NCI-H748 (cell line): ENCODE data around the gene MRPS15.
A peak's percentile ranks its signal among the peaks of the same experiment; 100 is the strongest.
"Not testable (repeated sequence)": the region's sequence is repeated elsewhere in the genome, so short reads cannot be mapped to it uniquely, and the experiment has no call there.

Source experiments
- DNase-seq: peaks from one replicate; lab custom pipeline; 2025; ENCODE audit not compliant: unreplicated experiment; lab: John Stamatoyannopoulos, UW

Gene MRPS15

GRCh38 chr1:36484099-36484498 lies 19.9 kb upstream of the MRPS15 start:
- DNase-seq = no peak

DNA sequence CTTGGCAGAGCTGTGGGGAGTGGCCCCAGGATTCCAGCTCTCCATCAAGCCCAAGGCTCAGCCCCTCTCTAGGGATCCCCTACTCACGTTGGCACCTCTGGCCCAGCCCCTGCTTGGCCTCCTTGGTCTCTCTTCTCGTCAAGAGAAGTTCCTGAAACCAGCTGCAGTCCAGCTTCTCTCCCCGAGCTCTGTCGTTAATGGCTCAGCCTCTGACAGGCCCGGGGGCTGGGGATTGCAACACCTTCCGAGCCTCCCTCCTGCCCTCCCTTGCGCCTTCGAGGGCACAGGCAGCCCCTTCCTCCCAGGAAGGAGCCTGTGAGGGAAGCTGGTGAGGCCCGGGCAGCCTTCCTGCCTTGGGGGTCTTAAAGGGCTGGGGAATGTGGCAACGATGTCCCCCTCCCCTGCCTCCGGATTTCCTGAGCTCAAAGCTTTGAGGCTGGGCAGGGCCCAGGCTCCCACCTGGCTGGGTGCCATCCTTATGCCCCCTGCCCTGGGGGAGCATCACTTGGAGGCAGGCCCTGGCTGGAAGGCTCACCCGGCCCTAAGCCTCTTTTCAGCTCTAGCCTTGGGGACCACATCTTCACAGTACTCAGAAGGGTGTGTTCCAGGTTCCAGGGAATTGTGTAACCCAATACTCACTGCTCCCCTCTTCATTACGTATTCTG lies 18.7 kb upstream of the MRPS15 start, which contains the start of gene CSF3R:
TSS of gene CSF3R (minus strand) at position 190 of the 665 bp plus-strand sequence. CDS start 3,417 bp downstream, outside the sequence.
- DNase-seq = no peak

DNA sequence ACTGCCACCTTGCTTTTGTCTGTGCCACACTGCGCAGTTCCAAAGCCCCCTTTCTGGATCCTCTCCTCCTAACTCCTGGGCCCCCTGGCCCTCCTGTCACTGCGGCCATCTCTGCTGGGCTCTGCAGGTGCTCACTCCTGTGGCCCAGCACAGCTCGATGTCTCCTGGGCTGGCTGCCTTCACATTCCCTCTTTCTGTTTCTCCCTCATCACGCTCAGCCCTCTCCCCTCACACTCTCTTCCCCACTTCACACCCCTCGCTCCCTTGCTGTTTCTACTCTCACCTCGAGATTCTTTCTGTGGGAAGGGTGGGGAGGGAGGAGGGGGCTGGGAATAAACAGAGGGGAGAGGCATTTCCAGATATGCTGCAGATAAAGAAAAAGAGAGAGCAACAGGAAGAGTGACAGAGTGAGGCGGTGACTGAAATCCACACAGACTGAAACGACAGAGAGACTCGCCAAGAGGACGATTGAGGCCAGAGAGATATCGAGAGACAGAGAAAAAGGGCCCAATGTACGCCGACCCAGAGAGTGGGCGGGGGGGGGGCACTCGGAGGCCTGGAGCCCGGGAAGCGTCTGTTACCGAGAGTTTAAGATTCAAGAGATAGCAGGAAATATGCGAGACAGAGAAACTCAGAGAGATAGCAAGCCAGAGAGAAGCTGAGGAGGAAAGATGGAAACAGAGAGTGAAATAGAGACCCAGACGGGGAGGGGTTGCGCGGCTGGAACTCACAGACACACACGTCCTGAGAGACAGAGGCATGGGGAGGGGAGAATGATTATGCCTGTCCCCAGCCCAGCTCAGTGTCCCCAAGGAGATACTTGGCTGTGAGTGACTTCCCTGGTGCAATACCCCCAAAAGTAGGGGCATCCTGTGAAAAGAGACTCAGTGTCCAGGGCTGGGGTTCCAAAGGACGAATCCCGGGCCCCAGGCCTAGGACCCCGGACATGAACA lies 17.9 kb upstream of the MRPS15 start:
- no peak for DNase-seq

DNA sequence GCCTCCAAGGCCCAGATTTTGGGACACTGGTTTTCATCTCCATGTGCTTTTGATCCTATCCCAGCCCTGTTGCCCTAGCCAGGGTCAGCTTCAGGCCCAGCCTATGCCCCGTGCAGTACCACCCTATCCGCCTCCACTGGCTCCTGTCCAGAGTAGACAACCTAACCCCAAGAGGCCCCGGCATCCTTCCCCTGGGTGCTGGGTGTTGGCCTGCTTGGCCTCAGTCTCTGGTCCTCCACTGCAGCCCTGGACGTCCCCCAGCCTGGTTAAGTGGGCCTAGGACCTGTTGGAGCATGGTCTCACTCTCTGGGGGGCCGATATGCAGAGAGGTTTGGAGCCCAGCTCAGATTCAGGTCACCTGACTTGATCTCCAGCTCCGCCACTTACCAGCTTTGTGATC lies 16.9 kb upstream of the MRPS15 start:
- DNase-seq = no peak

DNA sequence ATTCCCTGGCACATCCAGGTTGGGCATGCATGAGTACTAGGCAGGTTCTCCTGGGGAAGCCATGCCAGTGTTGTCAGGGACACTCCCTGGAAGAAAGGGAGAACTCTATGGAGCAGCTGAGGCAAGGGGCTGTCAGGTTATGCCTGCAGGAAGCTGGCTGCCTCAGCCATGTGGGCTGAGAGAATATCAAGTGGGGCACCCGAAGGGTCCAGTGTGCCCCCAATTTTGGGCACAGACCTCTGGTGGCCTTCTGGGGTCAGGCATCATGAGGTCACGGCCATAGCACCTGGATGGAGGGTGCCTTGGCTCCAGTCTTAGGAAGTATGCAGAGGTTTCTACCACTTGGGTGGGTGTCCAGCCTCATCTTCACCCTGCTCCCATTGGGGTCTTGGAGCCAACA lies 16.0 kb upstream of the MRPS15 start:
- DNase-seq = no peak

DNA sequence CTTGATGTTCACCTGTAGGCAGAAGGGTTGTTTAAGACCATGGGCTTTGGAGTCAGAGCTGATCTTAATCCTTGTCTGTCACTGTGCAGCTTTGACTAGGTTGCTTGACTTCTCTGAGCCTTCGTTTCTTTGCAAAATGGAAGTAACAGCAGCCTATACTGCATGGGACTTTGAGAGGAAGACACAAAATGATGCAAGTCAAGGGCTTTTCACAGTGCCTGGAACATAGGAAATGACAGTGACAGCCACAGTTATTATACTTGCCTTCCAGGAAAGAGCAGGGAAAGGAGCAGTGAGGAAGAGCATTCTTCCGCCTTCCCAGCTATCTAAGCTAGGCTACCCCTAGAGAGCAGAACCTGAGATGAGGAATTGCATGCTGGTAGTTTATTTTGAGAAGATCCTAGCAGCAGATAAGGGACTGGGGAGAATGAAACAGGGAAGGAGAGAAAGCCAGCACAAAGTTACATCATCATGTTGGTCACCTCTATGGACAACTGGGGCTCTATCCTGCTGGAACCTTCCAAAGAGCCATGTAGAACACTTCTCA lies 15.4 kb upstream of the MRPS15 start:
- no peak for DNase-seq

DNA sequence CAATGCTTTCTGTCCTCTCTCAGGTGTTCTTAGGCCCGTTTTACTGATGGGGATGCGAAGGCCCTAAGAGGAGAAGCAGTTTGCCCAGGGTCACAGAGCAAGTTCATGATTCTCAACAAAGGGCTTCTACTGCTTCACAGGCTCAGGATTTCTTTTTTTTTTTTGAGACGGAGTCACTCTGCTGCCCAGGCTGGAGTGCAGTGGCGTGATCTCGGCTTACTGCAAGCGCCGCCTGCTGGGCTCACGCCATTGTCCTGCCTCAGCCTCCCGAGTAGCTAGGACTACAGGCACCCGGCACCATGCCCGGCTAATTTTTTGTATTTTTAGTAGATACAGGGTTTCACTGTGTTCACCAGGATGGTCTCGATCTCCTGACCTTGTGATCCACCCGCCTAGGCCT lies 13.4 kb upstream of the MRPS15 start:
- DNase-seq = not testable (repeated sequence)

- no peak for DNase-seq
These were observed 12.8 kb upstream of the MRPS15 start for GRCh38 chr1:36476945-36477344.

GRCh38 chr1:36475910-36476604 lies 11.9 kb upstream of the MRPS15 start:
- DNase-seq = no peak

GRCh38 chr1:36475341-36475740 lies 11.2 kb upstream of the MRPS15 start:
- no peak for DNase-seq

DNA sequence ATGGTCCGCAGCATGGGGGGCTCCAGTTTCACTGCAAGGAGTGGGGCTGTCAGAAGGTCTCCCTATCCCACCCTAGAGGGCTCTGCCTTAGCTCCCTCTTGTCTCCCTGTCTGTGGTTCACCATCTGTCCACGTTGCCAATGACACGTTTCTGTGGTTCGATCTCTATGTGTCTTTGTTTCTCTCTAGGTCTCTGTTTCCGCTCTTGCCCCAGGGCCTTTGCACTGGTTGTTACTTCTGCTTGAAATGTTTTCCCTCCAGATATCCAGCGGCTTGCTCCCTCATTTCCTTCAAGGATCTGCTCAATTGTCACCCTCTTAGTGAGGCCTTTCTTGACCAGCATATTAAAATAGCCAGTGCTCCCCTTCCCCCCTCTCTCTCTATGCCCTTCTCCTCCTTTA lies 8.5 kb upstream of the MRPS15 start:
- no peak for DNase-seq

DNA sequence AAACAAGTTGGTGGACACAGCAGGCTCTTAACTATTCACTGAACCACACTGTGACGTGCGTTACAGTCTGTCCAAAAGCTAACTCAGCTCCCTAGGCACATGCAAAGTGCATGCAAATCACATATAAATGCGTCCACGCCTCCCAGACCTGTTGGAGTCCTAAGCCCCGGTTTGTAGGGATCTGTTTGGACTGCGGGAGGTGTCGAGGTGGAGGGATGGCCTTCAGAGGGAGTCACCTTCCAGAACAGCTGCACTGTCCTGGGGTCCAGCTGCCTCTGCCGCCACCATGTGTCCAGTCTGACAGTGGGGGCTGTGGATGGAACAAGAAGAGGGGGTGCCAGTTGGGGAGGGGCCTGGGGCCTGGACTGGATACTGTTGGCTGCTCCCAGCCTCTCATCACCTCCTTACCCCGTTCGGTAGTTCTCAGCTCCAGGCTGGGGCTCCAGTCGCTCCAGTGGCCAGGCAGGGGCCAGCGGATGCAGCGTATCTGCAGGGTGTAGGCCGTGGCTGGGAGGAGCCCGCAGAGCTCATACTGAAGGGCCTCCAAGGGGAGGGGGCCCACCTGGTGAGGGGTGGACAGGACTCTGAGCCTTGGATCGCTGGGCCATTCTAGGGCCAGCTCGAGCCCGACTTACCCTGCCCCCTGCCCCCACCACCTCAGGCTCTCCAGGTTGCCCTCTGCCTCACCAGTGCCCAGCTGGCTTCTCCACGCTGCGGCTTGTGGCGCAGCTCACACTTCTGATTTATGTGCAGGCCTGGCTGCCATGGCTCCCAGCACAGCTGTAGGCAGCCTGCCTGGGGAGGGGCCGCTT lies 7.9 kb upstream of the MRPS15 start:
- DNase-seq = no peak

DNA sequence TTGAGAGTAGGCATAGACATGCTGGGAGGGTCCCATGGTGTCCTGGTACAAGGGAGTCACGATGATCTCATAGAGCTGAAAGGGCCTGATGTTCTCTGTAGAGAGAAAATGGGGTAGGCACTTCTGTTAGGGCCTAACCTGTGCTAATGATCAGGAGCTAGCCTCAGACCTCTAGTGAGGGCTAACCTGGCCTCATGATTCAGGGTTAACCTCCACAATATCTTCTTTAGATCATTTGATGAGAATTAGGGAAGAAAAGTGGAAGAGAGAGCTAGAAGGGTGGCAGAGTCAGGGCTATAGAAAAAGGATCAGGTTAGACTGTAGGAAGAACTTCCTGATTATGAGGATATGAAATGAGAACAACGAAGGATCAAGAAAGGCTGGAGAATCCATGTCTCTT lies 5.0 kb upstream of the MRPS15 start:
- DNase-seq = no peak

DNA sequence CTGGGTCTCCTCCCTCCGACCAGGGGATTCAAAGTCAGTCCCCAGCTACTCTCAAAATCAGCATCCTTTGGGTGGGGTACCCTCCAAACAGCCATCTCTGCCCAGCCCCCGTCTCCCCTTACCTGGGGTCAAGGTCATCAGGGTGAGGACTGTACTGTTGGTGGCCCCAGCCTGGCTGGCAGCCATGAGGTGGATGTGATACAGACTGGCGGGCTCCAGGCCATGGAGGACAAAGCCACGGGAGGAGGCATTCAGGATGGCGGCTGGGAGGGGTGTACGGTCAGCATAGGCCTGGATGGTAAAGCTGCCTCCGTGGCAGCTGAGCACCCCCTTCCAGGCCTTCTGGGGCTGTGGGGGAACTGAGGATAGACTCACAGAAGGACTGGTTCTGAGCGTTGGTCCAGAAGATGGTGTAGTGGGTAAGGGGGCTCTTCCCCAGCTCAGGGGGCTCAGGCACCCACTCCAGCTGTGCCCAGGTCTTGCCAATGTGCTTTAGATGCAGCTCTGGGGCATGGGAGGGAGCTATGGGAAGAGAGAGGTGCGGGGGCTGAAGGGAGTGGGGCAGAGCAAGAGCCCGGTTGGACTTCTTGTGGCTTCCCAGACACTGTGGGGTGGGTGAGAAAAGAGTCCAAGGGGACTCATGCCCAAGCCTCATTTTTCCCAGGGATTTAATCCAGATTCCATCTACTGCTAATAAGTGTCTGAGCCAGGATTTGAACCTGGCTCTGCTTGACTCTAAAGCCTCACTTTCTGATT lies 3.7 kb upstream of the MRPS15 start:
- DNase-seq = no peak

GRCh38 chr1:36467027-36467410 lies 2.8 kb upstream of the MRPS15 start:
- no peak for DNase-seq

GRCh38 chr1:36466370-36467026 lies 2.3 kb upstream of the MRPS15 start:
- no peak for DNase-seq

DNA sequence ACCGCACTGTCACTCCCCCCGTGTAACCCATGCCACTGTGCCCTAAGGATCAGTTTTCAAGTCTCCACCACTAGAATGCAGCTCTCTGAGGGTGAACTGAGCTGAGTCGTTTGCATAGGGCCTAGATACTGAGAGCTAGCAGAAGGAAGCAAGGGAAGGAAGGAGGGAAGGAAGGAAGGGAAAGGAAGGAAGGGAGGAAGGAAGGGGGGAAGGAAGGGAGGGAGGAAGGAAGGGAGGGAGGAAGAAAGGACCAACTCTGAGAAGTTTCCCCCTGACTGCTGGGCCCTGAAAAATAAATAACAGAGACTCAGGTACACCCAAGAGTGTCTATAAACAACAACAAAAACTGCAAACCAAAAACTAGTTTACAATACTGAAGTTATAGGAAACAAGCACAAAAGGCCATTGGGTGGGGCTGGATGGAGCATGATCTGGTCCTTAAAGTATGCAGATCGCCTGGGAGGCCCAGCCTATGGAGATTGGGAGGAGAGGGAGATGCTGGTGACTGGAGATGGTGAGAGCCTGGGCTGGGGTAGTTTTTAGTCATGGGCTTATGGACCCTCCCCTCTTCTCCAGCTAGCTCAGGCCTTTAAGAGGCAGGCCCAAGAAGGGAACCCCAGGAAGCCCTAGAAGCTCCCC lies 1.7 kb upstream of the MRPS15 start:
- no peak for DNase-seq

DNA sequence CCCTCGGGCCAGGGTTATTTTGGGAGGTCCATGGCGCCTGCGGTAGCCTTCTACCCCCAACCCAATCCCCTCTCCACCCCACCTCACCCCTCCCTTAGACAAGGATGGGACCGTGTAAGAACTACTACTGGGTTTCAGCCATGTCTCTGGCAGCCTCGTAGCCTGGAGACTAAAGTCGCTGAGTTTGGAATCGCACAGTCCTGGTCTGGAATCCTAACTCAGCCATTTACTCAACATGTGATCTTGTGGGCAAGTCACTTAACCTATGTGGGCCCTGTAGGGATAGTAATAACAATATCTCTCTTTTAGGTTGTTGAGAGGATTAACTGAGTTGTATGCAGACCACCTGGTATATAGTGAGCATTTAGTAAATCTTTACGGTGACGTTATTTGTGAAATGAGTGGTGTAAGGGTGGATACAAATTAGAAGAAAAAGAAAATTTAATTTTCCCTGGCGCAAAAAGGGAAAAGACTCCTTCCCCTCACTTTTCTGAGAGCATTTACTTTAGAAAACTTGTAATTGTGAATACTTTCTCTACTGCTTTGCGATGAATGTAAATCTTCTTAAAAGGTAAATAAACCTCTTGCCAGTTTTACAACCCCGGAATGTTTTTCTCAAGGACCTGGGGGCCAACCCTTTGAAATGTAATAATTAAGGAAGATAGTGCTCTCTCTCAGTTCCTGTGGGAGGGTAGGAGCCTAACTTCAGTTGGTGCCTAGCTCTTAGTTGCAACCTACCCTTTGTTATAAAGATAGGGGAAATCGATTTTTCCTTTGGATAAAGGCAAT lies 615 bp upstream of the MRPS15 start:
- peak; percentile 63 for DNase-seq
